ENCODE data around the gene LSS. TPM values are rescaled to one million over a fixed set of nuclear protein-coding genes. Genes with fewer than 3 reads are reported as not detected.
"Not testable (repeated sequence)": the region's sequence is repeated elsewhere in the genome, so short reads cannot be mapped to it uniquely, and the experiment has no call there.

The LSS gene
- total RNA-seq, 2 experiments from 2014 or later: 47.8 to 53.3 TPM

- Mint-ChIP-seq H3K4me3 (no peak overlapping the region), H3K36me3 (ENCODE audit: low read depth) (peaks cover 19% of the 10 kb centered on the region), H3K27me3 (peaks cover 4% of the 10 kb centered on the region), H3K27ac (no peak overlapping the region), H3K4me1 (peaks cover 4% of the 10 kb centered on the region), H3K9me3 (no peaks in the 10 kb centered on the region)
- DNase-seq: no peak
- ChIA-PET CTCF (no interaction called here), POLR2A (interaction anchor here (0.6 kb wide), 1 partner anchor 453 kb away, joined by 3 read pairs; no protein-coding TSS in a partner anchor)
These were observed 38.0 kb downstream of the LSS start for GRCh38 chr21:46190491-46191131.

- no peak for DNase-seq
- peaks cover 7% of the 10 kb centered on the region for H3K4me1 Mint-ChIP-seq
- ChIA-PET CTCF (no interaction called here), POLR2A (interaction anchor here (0.6 kb wide), 1 partner anchor 453 kb away, joined by 3 read pairs; no protein-coding TSS in a partner anchor)
- H3K27me3 Mint-ChIP-seq: peaks cover 6% of the 10 kb centered on the region
- H3K36me3 Mint-ChIP-seq (ENCODE audit: low read depth): peaks cover 14% of the 10 kb centered on the region
- H3K27ac Mint-ChIP-seq: no peak overlapping the region
- no peaks in the 10 kb centered on the region for H3K9me3 Mint-ChIP-seq
- no peak overlapping the region for H3K4me3 Mint-ChIP-seq
These were observed 38.5 kb downstream of the LSS start for GRCh38 chr21:46189959-46190490.

- POLR2A ChIA-PET: interaction anchor here (0.6 kb wide), 1 partner anchor 454 kb away, joined by 3 read pairs; no protein-coding TSS in a partner anchor
- CTCF ChIA-PET: no interaction called here
These were observed 39.2 kb downstream of the LSS start for GRCh38 chr21:46189213-46189958.

GRCh38 chr21:46188226-46189212 is 40.1 kb downstream of the LSS start:
- Mint-ChIP-seq H3K9me3 (no peaks in the 10 kb centered on the region), H3K27ac (no peak overlapping the region), H3K4me3 (no peak overlapping the region), H3K27me3 (peaks cover 10% of the 10 kb centered on the region), H3K4me1 (peaks cover 12% of the 10 kb centered on the region), H3K36me3 (ENCODE audit: low read depth) (peaks cover 3% of the 10 kb centered on the region)
- DNase-seq: no peak
- ChIA-PET CTCF (no interaction called here), POLR2A (no interaction called here)

More at GRCh38 chr21:46189213-46189958, 39.2 kb downstream of the LSS start:
- Mint-ChIP-seq H3K4me3 (no peak overlapping the region), H3K27me3 (peaks cover 10% of the 10 kb centered on the region), H3K27ac (no peak overlapping the region), H3K4me1 (peaks cover 12% of the 10 kb centered on the region), H3K36me3 (ENCODE audit: low read depth) (peaks cover 12% of the 10 kb centered on the region), H3K9me3 (no peaks in the 10 kb centered on the region)
- no peak for DNase-seq

GRCh38 chr21:46187814-46188213 is 40.8 kb downstream of the LSS start:
- H3K27ac Mint-ChIP-seq: no peak overlapping the region
- H3K36me3 Mint-ChIP-seq (ENCODE audit: low read depth): no peaks in the 10 kb centered on the region
- peaks cover 10% of the 10 kb centered on the region for H3K27me3 Mint-ChIP-seq
- H3K4me1 Mint-ChIP-seq: peaks cover 14% of the 10 kb centered on the region
- H3K9me3 Mint-ChIP-seq: no peaks in the 10 kb centered on the region
- CTCF ChIA-PET: no interaction called here
- H3K4me3 Mint-ChIP-seq: no peak overlapping the region
- POLR2A ChIA-PET: no interaction called here
- no peak for DNase-seq

- no peaks in the 10 kb centered on the region for H3K36me3 Mint-ChIP-seq (ENCODE audit: low read depth)
- peaks cover 14% of the 10 kb centered on the region for H3K4me1 Mint-ChIP-seq
- H3K27me3 Mint-ChIP-seq: peaks cover 10% of the 10 kb centered on the region
- POLR2A ChIA-PET: no interaction called here
- H3K27ac Mint-ChIP-seq: no peak overlapping the region
- H3K4me3 Mint-ChIP-seq: no peak overlapping the region
- CTCF ChIA-PET: no interaction called here
- no peak for DNase-seq
- no peaks in the 10 kb centered on the region for H3K9me3 Mint-ChIP-seq
These were observed 41.3 kb downstream of the LSS start for GRCh38 chr21:46187261-46187660.

GRCh38 chr21:46185716-46186115 is 42.9 kb downstream of the LSS start:
- peaks cover 14% of the 10 kb centered on the region for H3K4me1 Mint-ChIP-seq
- no peaks in the 10 kb centered on the region for H3K36me3 Mint-ChIP-seq (ENCODE audit: low read depth)
- H3K27me3 Mint-ChIP-seq: peaks cover 10% of the 10 kb centered on the region
- CTCF ChIA-PET: interaction anchor here (1.1 kb wide), 1 partner anchor 21 kb away, joined by 3 read pairs; no protein-coding TSS in a partner anchor
- H3K9me3 Mint-ChIP-seq: no peaks in the 10 kb centered on the region
- DNase-seq: no peak
- no peak overlapping the region for H3K27ac Mint-ChIP-seq
- no peak overlapping the region for H3K4me3 Mint-ChIP-seq
- POLR2A ChIA-PET: no interaction called here

- peaks cover 10% of the 10 kb centered on the region for H3K27me3 Mint-ChIP-seq
- H3K27ac Mint-ChIP-seq: peak overlapping the region; percentile 69
- H3K36me3 Mint-ChIP-seq (ENCODE audit: low read depth): no peaks in the 10 kb centered on the region
- POLR2A ChIA-PET: no interaction called here
- DNase-seq: peak; percentile 59
- no peaks in the 10 kb centered on the region for H3K9me3 Mint-ChIP-seq
- peak overlapping the region; percentile 74 for H3K4me3 Mint-ChIP-seq
- CTCF ChIA-PET: no interaction called here
- peaks cover 14% of the 10 kb centered on the region for H3K4me1 Mint-ChIP-seq
These were observed 43.7 kb downstream of the LSS start for GRCh38 chr21:46184625-46185555.

- ChIA-PET POLR2A (no interaction called here), CTCF (no interaction called here)
- no peaks in the 10 kb centered on the region for H3K9me3 Mint-ChIP-seq
- H3K27ac Mint-ChIP-seq: peak within 1 kb of the TSS; percentile 69
- H3K4me3 Mint-ChIP-seq: peak within 1 kb of the TSS; percentile 74
- no peaks in the 10 kb centered on the region for H3K36me3 Mint-ChIP-seq (ENCODE audit: low read depth)
- H3K27me3 Mint-ChIP-seq: peaks cover 10% of the 10 kb centered on the region
- peak; percentile 41 for DNase-seq
- peaks cover 14% of the 10 kb centered on the region for H3K4me1 Mint-ChIP-seq
These were observed 44.5 kb downstream of the LSS start, which contains the start of gene SPATC1L for GRCh38 chr21:46183910-46184624. Gene SPATC1L (minus strand): TSS chr21:46184459. CDS start chr21:46182816, 1,643 bp downstream.

GRCh38 chr21:46183337-46183909 is 45.2 kb downstream of the LSS start:
- peaks cover 14% of the 10 kb centered on the region for H3K4me1 Mint-ChIP-seq
- H3K27ac Mint-ChIP-seq: not testable (repeated sequence)

More at GRCh38 chr21:46183337-46183909, 45.2 kb downstream of the LSS start:
- H3K36me3 Mint-ChIP-seq (ENCODE audit: low read depth); POLR2A ChIA-PET; CTCF ChIA-PET; H3K9me3 Mint-ChIP-seq; DNase-seq: not testable (repeated sequence)
- H3K4me3 Mint-ChIP-seq: peak overlapping the region; percentile 65
- H3K27me3 Mint-ChIP-seq: peaks cover 10% of the 10 kb centered on the region

All from activated CD4-positive, alpha-beta T cell treated with anti-CD3 and anti-CD28 coated beads, Interleukin-2, amount 10 ng/mL, durations not matched to agents 7 days and 5 days (primary cell).